SH-SY5Y (cell line): ENCODE results near the gene AFF2.

Experiments used
- GATA2 ChIP-seq: IDR thresholded peaks from 2 replicates; pipeline ENCODE4 v1.6.1; 2011; ENCODE audit warnings: mild to moderate bottlenecking, low read depth, low read length
- GATA3 ChIP-seq: IDR thresholded peaks from 2 replicates; pipeline ENCODE4 v1.6.1; 2011; ENCODE audit warnings: low read depth, mild to moderate bottlenecking, low read length, moderate library complexity

DNA sequence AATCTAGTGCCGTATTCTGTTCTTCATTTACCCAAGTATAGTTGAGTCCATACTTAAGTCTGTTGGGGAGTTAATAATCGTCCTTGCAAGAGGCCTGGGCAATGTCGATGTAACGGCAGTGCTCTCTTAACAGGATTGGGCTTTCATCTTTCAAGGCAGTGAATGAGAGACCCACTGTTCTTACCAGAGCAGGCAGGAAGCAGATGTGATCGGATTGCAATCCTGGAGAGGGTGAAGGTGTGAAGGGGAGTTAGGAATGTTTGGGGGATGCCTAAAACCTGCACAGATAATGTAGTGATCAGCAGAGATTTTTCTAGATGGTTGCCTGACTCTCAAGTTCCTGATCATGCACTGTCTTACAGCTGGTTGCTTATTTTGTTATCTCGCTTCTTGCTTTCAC is 308.4 kb downstream of the AFF2 start:
- TF ChIP-seq GATA2 (no peak), GATA3 (no peak)
